Measurements from ENCODE around the gene PALS2. TPM values are rescaled to one million over a fixed set of nuclear protein-coding genes. Genes with fewer than 3 reads are reported as not detected.

PALS2 gene
- total and polyA plus RNA-seq, 2 donors (not counting 3 experiments of a cell fraction or from before 2014, with no cell fraction given), result 4.3 to 23.6 TPM

DNA sequence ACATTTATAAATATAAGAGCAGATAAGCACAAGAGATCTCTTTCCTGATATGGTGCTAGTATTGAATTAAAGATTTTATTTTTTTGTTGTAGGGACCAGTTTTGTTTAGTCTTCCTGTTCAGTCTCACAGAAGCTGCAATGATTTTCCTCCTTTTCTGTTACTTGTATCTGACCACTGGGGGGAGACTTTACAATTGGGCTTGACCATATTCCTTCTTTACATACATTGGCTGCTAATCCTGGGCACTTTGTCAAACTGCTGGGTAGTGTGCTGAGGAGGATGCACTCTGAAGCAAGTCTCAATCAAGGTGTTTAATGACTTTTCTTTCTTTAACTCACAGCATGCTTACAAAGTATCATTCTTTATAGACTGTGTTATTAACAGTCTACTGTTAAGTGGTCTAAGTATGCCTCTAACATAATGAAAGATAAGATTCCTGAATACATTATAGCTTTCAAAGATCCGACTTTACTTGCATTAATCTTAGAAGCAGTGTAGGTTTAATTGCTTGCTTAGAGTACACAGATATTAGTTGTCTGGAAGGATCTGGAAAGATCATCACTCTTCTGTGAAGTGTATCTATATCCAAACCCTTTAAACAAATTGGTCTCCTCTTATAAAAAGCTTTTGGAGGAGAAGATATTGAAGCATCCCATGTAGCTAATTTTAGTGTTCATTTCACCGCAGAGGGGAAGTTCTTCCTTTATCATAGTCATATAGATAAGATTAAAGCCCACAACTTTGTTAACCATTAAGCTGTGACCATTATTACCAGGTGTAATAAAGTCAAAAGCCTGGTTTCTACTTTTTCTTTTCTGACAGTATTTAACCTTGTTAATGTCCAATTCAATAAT is 3.1 kb downstream of the PALS2 start:
- Histone ChIP-seq H3K36me3 (ENCODE audit: control insufficient read depth in 2 of 2, extremely low read depth in 1 of 2, insufficient read depth in 2 of 2, low read length in 2 of 2) (no peaks in the 10 kb centered on the region), H3K79me2 (ENCODE audit: control insufficient read depth, insufficient read depth, low read length) (peaks cover 60% of the 10 kb centered on the region), H3K9me3 (replicated peaks; ENCODE audit: control insufficient read depth, insufficient read depth, low read length) (no peaks in the 10 kb centered on the region), H3K27me3 (ENCODE audit: control insufficient read depth in 2 of 2, insufficient read depth in 2 of 2, low read length in 2 of 2) (peaks cover 0 to 4% of the 10 kb centered on the region in 2 experiments), H2AFZ (ENCODE audit: low read depth, low read length) (no peak overlapping the region), H3K4me2 (ENCODE audit: insufficient read depth, low read length) (no peak overlapping the region), H4K20me1 (replicated peaks; ENCODE audit: control insufficient read depth, extremely low read depth, insufficient read depth, low read length) (peaks cover 2% of the 10 kb centered on the region), H3K27ac (ENCODE audit: insufficient read depth, low read depth, low read length) (no peak overlapping the region), H3K4me3 (replicated peaks in 1 of 3; ENCODE audit: insufficient read depth in 1 of 3, low read depth in 1 of 3, low read length in 3 of 3) (no peak overlapping the region), H3K9ac (replicated peaks; ENCODE audit: extremely low read depth, insufficient read depth, low read length) (no peak overlapping the region), H3K9me1 (replicated peaks; ENCODE audit: control insufficient read depth, extremely low read depth, insufficient read depth, low read length) (no peaks in the 10 kb centered on the region), H3K4me1 (ENCODE audit: control insufficient read depth, extremely low read depth, insufficient read depth, low read length) (peaks cover 17% of the 10 kb centered on the region)
- ChIA-PET CTCF (interaction anchor here (0.6 to 8.1 kb wide), 16 partner anchors 10 to 518 kb away, joined by 3 to 134 read pairs (median 5); no protein-coding TSS in a partner anchor), POLR2A (interaction anchor here (1.2 kb wide), 1 partner anchor 94 kb away, joined by 3 read pairs; no protein-coding TSS in a partner anchor)
- FAIRE-seq (peak; percentile 88), DNase-seq (ENCODE audit: low read depth, low spot score) (peak; percentile 73)
- dilution Hi-C loops (cut with MboI; ENCODE audit: extremely low pct_ligation_motif_present, low sequenced_read_pairs), result no loop called here
- intact Hi-C loops (cut with micrococcal nuclease), result loop anchor here (1.0 to 10.0 kb wide), 4 partner anchors 89 to 1002 kb away; no protein-coding TSS in a partner anchor
- BruUV-seq (replicated peaks), result no TSS peak
- TF ChIP-seq, protein P1, sequence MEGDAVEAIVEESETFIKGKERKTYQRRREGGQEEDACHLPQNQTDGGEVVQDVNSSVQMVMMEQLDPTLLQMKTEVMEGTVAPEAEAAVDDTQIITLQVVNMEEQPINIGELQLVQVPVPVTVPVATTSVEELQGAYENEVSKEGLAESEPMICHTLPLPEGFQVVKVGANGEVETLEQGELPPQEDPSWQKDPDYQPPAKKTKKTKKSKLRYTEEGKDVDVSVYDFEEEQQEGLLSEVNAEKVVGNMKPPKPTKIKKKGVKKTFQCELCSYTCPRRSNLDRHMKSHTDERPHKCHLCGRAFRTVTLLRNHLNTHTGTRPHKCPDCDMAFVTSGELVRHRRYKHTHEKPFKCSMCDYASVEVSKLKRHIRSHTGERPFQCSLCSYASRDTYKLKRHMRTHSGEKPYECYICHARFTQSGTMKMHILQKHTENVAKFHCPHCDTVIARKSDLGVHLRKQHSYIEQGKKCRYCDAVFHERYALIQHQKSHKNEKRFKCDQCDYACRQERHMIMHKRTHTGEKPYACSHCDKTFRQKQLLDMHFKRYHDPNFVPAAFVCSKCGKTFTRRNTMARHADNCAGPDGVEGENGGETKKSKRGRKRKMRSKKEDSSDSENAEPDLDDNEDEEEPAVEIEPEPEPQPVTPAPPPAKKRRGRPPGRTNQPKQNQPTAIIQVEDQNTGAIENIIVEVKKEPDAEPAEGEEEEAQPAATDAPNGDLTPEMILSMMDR (IDR thresholded peaks at IDR 0.05; ENCODE audit: extremely low read depth in 1 of 2, insufficient read depth in 1 of 2, low read depth in 1 of 2, low read length in 2 of 2), result peak; percentile 58 to 68
- no peak for TF ChIP-seq JUN (IDR thresholded peaks at IDR 0.05; ENCODE audit: borderline replicate concordance, insufficient read depth, insufficient read length, low read depth)

DNA sequence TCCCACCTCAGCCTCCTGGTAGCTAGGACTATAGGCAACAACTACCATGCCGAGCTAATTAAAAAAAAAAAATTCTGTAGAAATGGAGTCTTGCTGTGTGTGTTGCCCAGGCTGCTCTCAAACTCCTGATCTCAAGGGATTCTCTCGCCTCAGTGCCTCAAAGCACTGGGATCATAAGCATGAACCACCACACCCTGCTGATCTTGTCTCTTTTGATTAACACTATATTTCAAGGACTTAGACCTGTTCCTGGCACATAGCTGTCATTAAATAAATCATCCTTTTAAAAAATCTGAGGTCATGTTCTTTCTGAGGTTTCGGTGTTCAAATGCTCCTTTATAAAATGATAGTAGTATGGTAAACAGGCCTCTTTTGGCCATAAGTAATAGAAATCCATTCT is 4.8 kb downstream of the PALS2 start:
- TF ChIP-seq EZH2 (IDR thresholded peaks at IDR 0.05; ENCODE audit: borderline replicate concordance, low read depth, low read length, severe bottlenecking) (no peak), POLR2AphosphoS5 (IDR thresholded peaks at IDR 0.05; ENCODE audit: insufficient read depth, low read depth, low read length) (no peak), MYC (IDR thresholded peaks at IDR 0.05; ENCODE audit: low read depth, low read length) (no peak), GATA2 (IDR thresholded peaks at IDR 0.05; ENCODE audit: insufficient read depth, insufficient read length, low read depth, low read length) (no peak), JUN (IDR thresholded peaks at IDR 0.05; ENCODE audit: borderline replicate concordance, insufficient read depth, insufficient read length, low read depth) (no peak), POLR2A (IDR thresholded peaks at IDR 0.05; ENCODE audit: low read depth, low read length) (no peak), FOS (IDR thresholded peaks at IDR 0.05; ENCODE audit: borderline replicate concordance, insufficient read depth, low read length) (no peak)
- TF ChIP-seq, protein P1 (IDR thresholded peaks at IDR 0.05; ENCODE audit: extremely low read depth in 1 of 2, insufficient read depth in 1 of 2, low read depth in 1 of 2, low read length in 2 of 2), result no peak
- TF ChIP-seq, protein P2, sequence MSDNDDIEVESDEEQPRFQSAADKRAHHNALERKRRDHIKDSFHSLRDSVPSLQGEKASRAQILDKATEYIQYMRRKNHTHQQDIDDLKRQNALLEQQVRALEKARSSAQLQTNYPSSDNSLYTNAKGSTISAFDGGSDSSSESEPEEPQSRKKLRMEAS (IDR thresholded peaks at IDR 0.05; ENCODE audit: insufficient read depth, insufficient read length), result no peak
- no TSS peak for BruUV-seq (replicated peaks)
- H3K4me1 ChIP-seq (ENCODE audit: control insufficient read depth, extremely low read depth, insufficient read depth, low read length), result peaks cover 9% of the 10 kb centered on the region
- no peak overlapping the region for H3K9ac ChIP-seq (replicated peaks; ENCODE audit: extremely low read depth, insufficient read depth, low read length)
- H3K27ac ChIP-seq (ENCODE audit: insufficient read depth, low read depth, low read length), result no peak overlapping the region
- FAIRE-seq (no peak), DNase-seq (ENCODE audit: low read depth, low spot score) (no peak)
- no peaks in the 10 kb centered on the region for H3K27me3 ChIP-seq (ENCODE audit: control insufficient read depth in 2 of 2, insufficient read depth in 2 of 2, low read length in 2 of 2)
- H2AFZ ChIP-seq (ENCODE audit: low read depth, low read length), result no peak overlapping the region
- intact Hi-C loops (cut with micrococcal nuclease) (loop anchor here (5.0 to 10.0 kb wide), 2 partner anchors 176 to 1003 kb away; no protein-coding TSS in a partner anchor), dilution Hi-C loops (cut with MboI; ENCODE audit: extremely low pct_ligation_motif_present, low sequenced_read_pairs) (no loop called here)
- POLR2A ChIA-PET, result no interaction called here
- no peak overlapping the region for H3K4me3 ChIP-seq (replicated peaks in 1 of 3; ENCODE audit: insufficient read depth in 1 of 3, low read depth in 1 of 3, low read length in 3 of 3)
- H3K36me3 ChIP-seq (ENCODE audit: control insufficient read depth in 2 of 2, extremely low read depth in 1 of 2, insufficient read depth in 2 of 2, low read length in 2 of 2), result no peaks in the 10 kb centered on the region
- peaks cover 5% of the 10 kb centered on the region for H4K20me1 ChIP-seq (replicated peaks; ENCODE audit: control insufficient read depth, extremely low read depth, insufficient read depth, low read length)
- H3K9me3 ChIP-seq (replicated peaks; ENCODE audit: control insufficient read depth, insufficient read depth, low read length), result no peaks in the 10 kb centered on the region
- CTCF ChIA-PET, result interaction anchor here (8.1 kb wide), 1 partner anchor 90 kb away, joined by 134 read pairs; no protein-coding TSS in a partner anchor
- peaks cover 65% of the 10 kb centered on the region for H3K79me2 ChIP-seq (ENCODE audit: control insufficient read depth, insufficient read depth, low read length)
- no peaks in the 10 kb centered on the region for H3K9me1 ChIP-seq (replicated peaks; ENCODE audit: control insufficient read depth, extremely low read depth, insufficient read depth, low read length)
- H3K4me2 ChIP-seq (ENCODE audit: insufficient read depth, low read length), result no peak overlapping the region
